ENCODE data around the gene TET3. TPM values are rescaled to one million over a fixed set of nuclear protein-coding genes. Genes with fewer than 3 reads are reported as not detected.

TET3 gene
- total and polyA plus RNA-seq, 7 donors = 0.56 to 11.2 (median 3.2) TPM

DNA sequence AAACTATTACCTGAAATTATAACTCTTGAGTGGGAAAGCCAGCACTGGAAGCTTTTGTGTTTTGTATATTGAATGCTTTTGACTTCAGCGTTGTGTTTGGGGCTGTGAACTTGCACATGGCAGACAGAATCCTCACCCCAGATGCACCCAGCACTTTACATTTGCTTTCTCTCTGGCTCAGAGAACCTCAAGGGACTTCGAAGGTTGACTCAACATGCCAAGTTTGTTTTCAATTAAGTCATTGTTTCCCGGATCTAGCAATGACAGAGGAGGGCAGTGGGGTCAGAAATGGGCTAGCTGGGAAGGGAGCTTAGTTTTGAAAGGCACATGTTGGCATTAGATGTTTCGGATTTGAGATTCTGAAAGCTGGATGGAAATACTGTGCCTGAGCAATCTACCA, 22.4 kb downstream of the TET3 start:
- Histone ChIP-seq H3K4me3 (no peak overlapping the region), H3K27me3 (ENCODE audit: insufficient read depth in 3 of 3, low read length in 2 of 3) (no peaks in the 10 kb centered on the region), H3K9me3 (no peaks in the 10 kb centered on the region), H3K4me1 (peaks cover 23% of the 10 kb centered on the region), H3K27ac (no peak overlapping the region), H3K36me3 (ENCODE audit: insufficient read depth in 1 of 2, low read depth in 1 of 2) (no peaks in the 10 kb centered on the region)
- TF ChIP-seq, protein P1, sequence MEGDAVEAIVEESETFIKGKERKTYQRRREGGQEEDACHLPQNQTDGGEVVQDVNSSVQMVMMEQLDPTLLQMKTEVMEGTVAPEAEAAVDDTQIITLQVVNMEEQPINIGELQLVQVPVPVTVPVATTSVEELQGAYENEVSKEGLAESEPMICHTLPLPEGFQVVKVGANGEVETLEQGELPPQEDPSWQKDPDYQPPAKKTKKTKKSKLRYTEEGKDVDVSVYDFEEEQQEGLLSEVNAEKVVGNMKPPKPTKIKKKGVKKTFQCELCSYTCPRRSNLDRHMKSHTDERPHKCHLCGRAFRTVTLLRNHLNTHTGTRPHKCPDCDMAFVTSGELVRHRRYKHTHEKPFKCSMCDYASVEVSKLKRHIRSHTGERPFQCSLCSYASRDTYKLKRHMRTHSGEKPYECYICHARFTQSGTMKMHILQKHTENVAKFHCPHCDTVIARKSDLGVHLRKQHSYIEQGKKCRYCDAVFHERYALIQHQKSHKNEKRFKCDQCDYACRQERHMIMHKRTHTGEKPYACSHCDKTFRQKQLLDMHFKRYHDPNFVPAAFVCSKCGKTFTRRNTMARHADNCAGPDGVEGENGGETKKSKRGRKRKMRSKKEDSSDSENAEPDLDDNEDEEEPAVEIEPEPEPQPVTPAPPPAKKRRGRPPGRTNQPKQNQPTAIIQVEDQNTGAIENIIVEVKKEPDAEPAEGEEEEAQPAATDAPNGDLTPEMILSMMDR (IDR thresholded peaks at IDR 0.05) = no peak
- DNase-seq (no peak), ATAC-seq (no peak)
- 38 to 55% (median 38%) methylated on average over 4 of the region's 4 CpGs for WGBS, 3 donors
- intact Hi-C loops (cut with DNase I) = no loop called here

DNA sequence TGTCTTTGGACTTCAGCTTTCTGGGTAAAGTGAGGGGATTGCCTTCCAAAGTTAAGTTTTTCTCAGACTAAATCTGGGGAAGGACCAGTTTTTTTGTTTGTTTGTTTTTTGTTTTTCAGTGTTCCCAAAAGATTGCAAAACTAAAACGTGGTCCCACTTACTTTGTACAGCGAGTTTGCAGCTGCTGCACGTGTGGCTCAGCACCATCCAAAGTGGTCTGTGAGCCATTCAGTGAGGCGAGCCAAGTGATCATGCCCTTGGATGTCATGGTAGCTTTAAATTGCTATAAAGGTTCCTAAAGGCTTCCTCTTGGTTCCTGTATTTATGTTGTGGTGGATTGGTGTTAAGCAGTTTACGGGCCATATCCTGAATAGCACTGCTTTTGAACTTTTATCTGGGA, 23.0 kb downstream of the TET3 start:
- DNase-seq = no peak
- H3K27me3 ChIP-seq (ENCODE audit: insufficient read depth in 3 of 3, low read length in 2 of 3) = no peaks in the 10 kb centered on the region
- TF ChIP-seq, protein P1 (IDR thresholded peaks at IDR 0.05) = no peak
- intact Hi-C loops (cut with DNase I) = no loop called here
- no peak overlapping the region for H3K27ac ChIP-seq
- no peak overlapping the region for H3K4me3 ChIP-seq
- no peaks in the 10 kb centered on the region for H3K36me3 ChIP-seq (ENCODE audit: insufficient read depth in 1 of 2, low read depth in 1 of 2)
- ATAC-seq = no peak
- H3K9me3 ChIP-seq = no peaks in the 10 kb centered on the region
- WGBS, 3 donors = 72 to 77% (median 72%) methylated on average over 5 of the region's 5 CpGs
- peaks cover 22% of the 10 kb centered on the region for H3K4me1 ChIP-seq

DNA sequence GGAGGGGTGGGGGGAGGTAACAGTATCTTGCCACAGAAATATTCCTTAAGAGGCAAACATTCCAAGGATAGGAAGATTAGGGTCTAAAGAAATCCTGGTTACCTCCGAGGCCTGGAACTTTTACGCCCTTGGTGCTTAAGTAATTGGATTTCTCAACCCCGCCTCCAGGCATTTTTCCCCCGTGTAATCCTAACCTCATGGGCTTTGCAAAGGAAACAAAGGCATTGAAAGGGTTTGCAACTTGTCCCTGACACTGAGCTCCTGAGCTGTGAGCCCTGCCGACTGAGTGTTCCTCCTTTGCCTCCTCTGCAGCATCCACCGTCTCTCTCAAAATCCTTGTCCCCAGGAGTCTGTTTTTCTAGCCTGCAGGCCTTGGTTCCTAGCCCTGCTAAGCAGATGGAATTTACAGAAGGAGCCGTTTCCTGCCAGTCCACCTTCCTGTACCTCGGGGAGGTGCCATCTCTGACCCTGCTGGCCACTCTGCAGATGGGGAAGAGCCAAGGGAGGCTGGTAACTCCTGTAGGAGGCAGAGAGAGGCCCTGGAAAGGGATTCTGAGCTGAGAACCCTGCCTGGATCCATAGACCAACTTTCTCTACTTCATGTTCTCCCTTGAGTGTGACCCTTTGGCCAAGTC, 24.2 kb downstream of the TET3 start:
- Histone ChIP-seq H3K36me3 (ENCODE audit: insufficient read depth in 1 of 2, low read depth in 1 of 2) (no peaks in the 10 kb centered on the region), H3K9me3 (no peaks in the 10 kb centered on the region), H3K27me3 (ENCODE audit: insufficient read depth in 3 of 3, low read length in 2 of 3) (no peaks in the 10 kb centered on the region), H3K4me3 (no peak overlapping the region), H3K4me1 (peaks cover 20% of the 10 kb centered on the region), H3K27ac (no peak overlapping the region)
- TF ChIP-seq, protein P1 (IDR thresholded peaks at IDR 0.05) = no peak
- DNase-seq (no peak), ATAC-seq (no peak)
- WGBS, 3 donors = 46 to 51% (median 50%) methylated on average over 8 of the region's 8 CpGs
- intact Hi-C loops (cut with DNase I) = no loop called here

DNA sequence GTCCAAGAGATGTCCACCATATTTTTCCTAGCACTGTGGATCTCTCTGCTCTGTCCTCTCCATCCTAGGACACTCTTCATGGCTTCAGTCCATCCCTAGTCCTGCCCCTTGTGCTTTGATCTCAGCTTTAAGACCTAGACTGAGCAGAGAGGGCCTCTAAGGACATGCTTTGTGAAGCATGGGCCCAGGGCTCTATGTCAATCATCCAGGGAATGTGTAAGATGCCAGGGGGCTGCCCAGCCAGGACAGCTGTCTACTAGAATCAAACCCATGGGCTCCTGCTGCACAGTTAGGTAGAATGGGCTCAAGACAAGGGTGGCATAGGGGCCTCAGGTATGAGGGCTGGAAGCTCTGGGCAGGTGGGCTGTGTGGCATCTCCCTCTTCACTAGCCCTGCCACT, 24.9 kb downstream of the TET3 start:
- H3K9me3 ChIP-seq = no peaks in the 10 kb centered on the region
- no peak overlapping the region for H3K4me3 ChIP-seq
- TF ChIP-seq, protein P1 (IDR thresholded peaks at IDR 0.05) = no peak
- ATAC-seq = no peak
- no peak for DNase-seq
- peaks cover 16% of the 10 kb centered on the region for H3K4me1 ChIP-seq
- no peak overlapping the region for H3K27ac ChIP-seq
- H3K36me3 ChIP-seq (ENCODE audit: insufficient read depth in 1 of 2, low read depth in 1 of 2) = no peaks in the 10 kb centered on the region
- intact Hi-C loops (cut with DNase I) = no loop called here
- H3K27me3 ChIP-seq (ENCODE audit: insufficient read depth in 3 of 3, low read length in 2 of 3) = no peaks in the 10 kb centered on the region

DNA sequence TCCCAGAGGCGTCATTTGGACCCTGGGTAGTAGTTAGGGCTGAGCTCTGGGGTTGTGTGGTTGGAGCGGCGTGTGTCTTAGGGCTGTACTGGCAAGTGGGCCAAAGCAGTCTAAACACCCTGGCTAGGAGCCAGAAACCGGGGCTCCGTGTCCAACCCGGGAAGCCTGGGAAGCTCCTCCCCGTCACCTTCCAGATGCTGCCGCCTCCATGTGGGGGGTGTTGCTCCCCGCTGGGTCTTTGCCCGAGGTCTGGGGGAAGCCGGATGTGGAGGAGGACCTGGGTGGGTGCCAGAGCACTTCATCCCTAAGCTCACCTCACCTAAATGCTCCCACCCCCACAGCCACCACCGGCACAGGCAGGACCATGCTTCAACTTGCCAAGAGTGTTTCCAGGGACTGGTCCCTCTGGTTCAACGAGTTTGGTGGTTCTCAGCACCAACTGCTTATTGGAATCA, 25.4 kb downstream of the TET3 start:
- Histone ChIP-seq H3K36me3 (ENCODE audit: insufficient read depth in 1 of 2, low read depth in 1 of 2) (no peaks in the 10 kb centered on the region), H3K4me3 (no peak overlapping the region), H3K4me1 (peaks cover 16% of the 10 kb centered on the region), H3K9me3 (no peaks in the 10 kb centered on the region), H3K27me3 (ENCODE audit: insufficient read depth in 3 of 3, low read length in 2 of 3) (no peaks in the 10 kb centered on the region), H3K27ac (no peak overlapping the region)
- intact Hi-C loops (cut with DNase I) = no loop called here
- DNase-seq = no peak
- peak in 2 of 4 donors; percentile 21 to 44 for ATAC-seq
- WGBS, 3 donors = 21 to 24% (median 22%) methylated on average over 13 of the region's 13 CpGs
- TF ChIP-seq, protein P1 (IDR thresholded peaks at IDR 0.05) = no peak

Measured in psoas muscle (tissue), 8 donors.